Left colon (tissue), 2 donors: ENCODE measurements around the gene NEK1. TPM values are rescaled to one million over a fixed set of nuclear protein-coding genes. Genes with fewer than 3 reads are reported as not detected.
"Not testable (repeated sequence)": the region's sequence is repeated elsewhere in the genome, so short reads cannot be mapped to it uniquely, and the experiment has no call there.

Experiments used
- ATAC-seq: fragments of 200-7000 bp; cut with Tn5 transposase; one replicate; pipeline ENCODE4 v1.9.1; 2020; ENCODE audit warnings: mild to moderate bottlenecking, moderate library complexity
- DNase-seq, 2 donors: peaks; one replicate each; pipeline ENCODE4 v3.0.0-alpha.2; 2020
- intact Hi-C, 2 donors: fragments of 100-400 bp; cut with DNase I in 1 of 2; cut with micrococcal nuclease in 1 of 2; formaldehyde crosslinking; loops; one replicate each; pipeline versions ENCODE4 v1.11.2 to v1.14.0; 2022; cut with DNase I, micrococcal nuclease
- total RNA-seq, 2 donors: library from RNA; stranded (reverse); fragmentation: NEBNext Ultra II Directional; extraction: Animal tissue kit (Norgen Biotek cat#: 25700); gene quantifications; one replicate each; pipeline ENCODE4 v1.2.1, GENCODE V29; 2021
- donor health status: DM: no; HTN: no; CAD: no.
- donor health status: DM: yes; HTN: yes; CAD: no.

The NEK1 gene
- total RNA-seq, 2 donors from 2014 or later = 8.5 to 9.0 TPM

DNA sequence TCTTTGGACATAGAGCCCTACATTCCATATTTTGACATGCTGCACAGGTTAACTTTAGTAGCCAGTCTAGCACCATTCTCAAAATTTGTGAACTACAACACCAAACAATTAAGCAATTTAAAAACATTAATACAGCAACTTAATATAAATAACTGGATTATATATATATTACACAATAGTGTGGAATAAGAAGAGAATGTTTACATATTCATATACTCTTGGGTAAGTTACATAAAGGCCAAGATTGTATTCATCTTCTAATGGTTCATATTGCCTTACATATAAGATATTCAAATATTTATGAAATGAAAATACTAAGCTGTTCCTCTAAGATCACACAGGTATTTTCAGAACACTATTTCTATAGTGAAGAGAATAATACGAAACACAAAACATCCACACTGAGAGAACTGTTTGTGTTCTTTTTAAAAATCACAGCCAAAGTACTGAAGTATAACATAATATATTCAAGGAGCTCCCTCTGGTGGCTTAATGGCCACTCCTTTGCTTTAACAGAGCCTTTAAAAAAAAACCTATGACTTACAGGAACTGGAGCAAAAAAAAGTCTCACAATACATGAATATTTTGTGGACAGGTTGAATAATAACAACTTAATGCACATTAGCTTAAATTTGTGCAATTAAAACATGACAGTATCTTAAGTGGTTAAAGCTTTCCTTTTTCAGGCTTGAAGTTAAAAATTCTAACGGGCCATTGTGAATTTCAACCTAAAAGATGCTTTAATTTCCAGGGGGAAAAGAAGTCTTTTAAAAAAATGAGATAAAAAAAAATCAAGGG, 46.2 kb downstream of the NEK1 start:
- intact Hi-C loops = no loop called here
- DNase-seq = peak in 1 of 2 donors; percentile 35

DNA sequence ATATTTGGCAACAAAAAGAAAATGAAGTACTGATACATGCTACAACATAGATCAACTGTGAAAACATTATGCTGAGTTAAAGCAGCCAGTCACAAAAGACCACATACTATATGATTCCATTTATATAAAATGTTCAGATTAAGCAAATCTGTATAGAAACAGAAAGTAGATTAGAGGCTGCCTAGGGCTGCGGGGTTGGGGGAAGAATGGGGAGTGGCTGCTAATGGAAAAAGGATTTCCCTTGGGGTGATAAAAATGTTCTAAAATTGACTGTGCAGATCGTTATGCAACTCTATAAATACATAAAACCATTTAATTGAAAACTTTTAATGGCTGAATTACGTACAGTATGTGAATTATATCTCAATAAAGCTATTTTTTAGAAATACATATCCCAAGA, 46.8 kb downstream of the NEK1 start:
- intact Hi-C loops = no loop called here
- ATAC-seq (no peak), DNase-seq (no peak)

More for the DNA sequence above, 46.2 kb downstream of the NEK1 start:
- ATAC-seq = peak; percentile 69

DNA sequence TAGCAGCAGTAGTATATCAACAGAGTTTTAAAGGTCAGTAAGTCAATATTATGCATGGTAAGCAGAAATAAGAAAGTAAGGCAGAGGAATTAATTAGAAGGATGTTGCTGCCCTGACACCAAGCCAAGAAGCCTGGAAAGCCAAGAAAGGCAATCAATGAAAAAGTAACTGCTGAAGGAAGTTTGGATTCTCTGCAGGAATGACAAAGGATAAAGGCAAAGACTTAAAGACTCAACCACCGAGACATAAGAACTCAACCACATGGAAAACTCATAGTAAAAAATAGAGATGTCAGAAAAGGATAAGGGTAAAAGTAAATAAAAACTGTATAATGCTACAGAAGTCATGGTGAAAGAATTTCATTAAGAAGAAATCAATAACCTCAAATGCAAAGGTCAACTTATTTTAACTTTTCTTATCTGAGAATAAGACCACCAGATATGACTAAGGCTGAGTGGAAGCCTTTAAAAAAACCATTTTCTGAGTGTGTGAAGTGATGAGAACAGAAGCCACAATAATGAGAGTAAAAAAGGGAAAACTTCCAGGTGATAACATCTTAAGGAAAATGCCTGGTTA, 55.2 kb downstream of the NEK1 start:
- no peak for DNase-seq
- no peak for ATAC-seq
- intact Hi-C loops = no loop called here

DNA sequence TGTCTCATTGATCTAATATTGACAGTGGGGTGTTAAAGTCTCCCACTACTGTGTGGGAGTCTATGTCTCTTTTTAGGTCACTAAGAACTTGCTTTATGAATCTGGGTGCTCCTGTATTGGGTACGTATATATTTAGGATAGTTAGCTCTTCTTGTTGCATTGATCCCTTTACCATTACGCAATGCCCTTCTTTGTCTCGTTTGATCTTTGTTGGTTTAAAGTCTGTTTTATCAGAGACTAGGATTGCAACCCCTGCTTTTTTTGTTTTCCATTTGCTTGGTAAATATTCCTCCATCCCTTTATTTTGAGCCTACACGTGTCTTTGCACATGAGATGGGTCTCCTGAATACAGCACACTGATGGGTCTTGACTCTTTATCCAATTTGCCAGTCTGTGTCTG, 65.8 kb downstream of the NEK1 start:
- intact Hi-C loops, DNase-seq, ATAC-seq: not testable (repeated sequence)

DNA sequence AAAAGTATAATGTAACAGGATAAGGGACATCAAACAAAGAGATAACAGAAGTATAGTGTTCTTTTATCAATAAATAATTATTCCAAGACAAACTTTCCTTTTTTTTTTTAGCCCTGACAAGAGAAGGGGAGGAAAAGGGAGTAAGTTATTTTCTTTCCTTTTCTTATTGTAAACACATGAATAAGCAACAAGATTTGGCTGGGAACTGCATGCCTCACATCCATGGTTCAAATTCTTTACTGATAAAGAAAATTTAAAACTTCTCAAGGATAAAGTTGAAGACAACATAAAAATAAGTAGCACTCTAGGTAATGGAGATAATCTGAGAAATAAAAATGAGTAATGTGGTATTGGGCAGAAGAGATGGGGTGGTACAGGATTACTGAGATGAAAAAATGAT, 71.6 kb downstream of the NEK1 start:
- intact Hi-C loops = no loop called here
- DNase-seq (no peak), ATAC-seq (no peak)

DNA sequence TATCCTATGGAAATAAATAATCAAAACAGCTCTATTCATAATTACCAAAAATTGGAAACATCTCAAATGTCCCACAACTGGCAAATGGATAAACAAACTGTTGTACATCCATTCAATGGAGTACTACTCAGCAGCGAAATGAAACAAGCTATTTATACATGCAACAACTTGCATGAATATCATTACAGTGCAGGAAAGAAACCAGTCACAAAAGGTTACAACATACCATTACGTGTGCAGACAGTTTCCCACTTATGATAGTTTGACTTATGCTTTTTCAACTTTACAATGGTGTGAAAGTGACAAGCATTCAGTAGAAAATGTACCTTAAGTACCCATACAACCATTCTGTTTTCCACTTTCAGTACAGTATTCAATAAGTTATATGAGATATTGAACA, 82.3 kb downstream of the NEK1 start:
- intact Hi-C loops = no loop called here
- ATAC-seq (no peak), DNase-seq (no peak)

DNA sequence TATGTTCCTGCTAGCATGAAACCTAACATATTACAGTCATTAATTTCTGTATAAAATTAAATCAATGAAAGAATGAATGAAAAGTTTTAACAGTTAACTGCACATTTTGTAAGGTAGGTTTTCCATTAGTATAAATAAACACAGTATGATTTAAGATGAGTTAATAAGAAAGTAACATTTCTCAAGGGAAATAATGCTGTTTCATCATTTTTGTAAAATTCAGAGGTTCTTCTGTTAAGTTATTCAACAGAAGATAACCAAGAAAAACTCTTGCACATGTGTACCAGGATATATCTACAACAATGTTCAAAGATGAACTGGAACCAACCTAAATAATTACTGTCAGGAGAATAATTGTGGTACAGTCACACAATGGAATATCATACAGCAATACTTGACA, 88.6 kb downstream of the NEK1 start:
- ATAC-seq = no peak
- intact Hi-C loops = no loop called here
- no peak for DNase-seq

DNA sequence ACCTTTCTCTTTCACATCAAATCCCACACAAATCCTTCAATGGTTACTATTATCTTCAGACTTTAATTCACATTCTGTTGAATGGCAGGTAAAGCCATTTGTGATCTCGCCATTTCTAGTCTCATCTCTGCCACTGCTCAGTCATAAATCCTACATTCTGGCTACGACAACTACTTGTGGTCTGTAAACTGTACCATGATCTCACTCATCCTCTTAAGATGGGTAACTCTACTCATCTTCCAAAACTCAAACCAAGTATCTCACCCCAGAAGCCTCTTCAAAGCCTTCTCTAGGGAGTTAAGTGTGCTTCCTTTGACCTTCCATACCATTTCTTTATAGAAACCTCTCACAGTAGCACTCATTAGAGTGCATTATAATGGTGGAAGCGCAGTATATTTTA, 101.8 kb downstream of the NEK1 start:
- ATAC-seq (no peak), DNase-seq (no peak)
- intact Hi-C loops = no loop called here

DNA sequence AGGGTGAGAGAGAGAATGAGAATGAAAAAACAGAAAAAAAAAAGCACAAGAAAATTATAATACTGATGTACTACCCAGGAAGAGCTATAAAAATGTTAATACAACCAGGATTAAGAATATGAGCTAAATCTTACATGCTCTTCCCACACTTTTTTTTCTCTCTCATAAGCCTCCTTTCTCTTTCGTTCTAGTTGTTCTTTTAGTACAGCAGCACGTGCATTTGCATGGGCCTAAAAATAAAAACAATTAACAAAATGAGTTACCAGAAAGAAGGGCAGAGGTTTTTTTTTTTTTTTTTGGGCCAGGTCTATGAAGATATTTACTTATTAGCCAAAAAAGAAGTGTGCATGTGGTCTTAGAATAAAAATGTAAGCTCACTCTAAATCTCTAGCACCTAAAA, 105.5 kb downstream of the NEK1 start:
- ATAC-seq = no peak
- intact Hi-C loops = no loop called here
- DNase-seq = no peak

DNA sequence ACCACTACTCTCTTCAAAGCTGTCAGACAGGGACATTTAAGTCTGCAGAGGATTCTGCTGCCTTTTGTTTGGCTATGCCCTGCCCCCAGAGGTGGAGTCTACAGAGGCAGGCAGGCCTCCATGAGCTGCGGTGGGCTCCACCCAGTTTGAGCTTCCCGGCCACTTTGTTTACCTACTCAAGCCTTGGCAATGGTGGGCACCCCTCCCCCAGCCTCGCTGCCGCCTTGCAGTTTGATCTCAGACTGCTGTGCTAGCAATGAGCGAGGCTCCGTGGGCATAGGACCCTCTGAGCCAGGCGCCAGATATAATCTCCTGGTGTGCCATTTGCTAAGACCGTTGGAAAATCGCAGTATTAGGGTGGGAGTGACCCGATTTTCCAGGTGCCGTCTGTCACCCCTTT, 112.5 kb downstream of the NEK1 start:
- intact Hi-C loops, ATAC-seq, DNase-seq: not testable (repeated sequence)

DNA sequence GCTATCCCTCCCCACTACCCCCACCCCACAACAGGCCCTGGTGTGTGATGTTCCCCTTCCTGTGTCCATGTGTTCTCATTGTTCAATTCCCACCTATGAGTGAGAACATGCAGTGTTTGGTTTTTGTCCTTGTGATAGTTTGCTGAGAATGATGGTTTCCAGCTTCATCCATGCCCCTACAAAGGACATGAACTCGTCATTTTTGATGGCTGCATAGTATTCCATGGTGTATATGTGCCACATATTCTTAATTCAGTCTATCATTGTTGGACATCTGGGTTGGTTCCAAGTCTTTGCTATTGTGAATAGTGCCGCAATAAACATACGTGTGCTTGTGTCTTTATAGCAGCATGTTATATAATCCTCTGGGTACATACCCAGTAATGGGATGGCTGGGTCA, 118.1 kb downstream of the NEK1 start:
- intact Hi-C loops, DNase-seq: not testable (repeated sequence)

DNA sequence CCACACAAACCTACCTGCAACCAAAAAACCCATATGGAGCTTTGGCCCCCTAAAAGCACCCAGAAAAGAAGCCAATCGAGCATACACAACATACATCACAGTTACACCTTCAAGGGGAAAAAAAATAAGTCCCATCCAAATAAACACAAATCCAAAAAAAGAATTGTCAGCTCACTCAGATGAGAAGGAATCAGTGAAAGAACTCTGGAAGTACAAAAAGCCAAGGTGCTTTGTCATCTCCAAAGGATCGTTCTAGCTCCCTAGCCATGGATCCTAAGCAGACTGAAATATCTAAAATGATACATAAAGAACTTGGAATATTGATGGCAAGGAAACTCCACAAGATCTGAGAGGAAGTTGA, 119.2 kb downstream of the NEK1 start:
- intact Hi-C loops = no loop called here
- DNase-seq = no peak
- ATAC-seq = no peak

More for the DNA sequence above, 118.1 kb downstream of the NEK1 start:
- not testable (repeated sequence) for ATAC-seq

DNA sequence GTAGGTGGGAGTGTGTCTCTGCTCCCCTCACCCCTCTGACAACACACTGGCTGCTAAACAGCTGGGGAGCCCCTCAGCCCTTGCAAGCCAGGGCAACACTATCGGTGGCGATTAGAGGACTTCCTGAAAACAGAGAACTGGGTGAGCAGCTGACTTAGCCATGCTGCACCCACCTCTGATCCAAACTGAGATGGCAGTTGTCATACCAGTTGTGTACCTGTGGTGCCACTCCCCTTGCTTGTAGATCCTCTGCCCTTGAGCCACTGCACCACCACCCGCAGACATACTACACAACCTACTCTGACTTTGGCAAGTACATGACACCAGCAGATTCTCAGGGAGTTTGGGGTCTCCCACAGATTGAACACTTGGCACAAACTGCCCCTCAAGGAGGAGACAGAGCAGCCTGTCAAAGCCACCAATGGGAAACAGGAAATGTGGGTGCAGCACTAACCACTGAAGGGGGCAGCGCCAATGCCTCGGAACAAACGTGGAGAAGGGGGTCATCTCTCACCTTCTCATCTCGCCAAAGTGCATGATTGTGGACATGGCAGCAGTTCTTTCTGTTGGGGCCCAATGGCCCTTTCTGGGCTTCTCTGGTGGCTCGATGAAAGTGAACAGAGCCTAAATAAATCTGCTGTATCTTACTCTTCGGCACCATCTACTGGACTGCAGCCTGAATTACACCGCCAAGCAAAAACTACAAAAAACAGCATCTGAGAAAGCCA, 119.8 kb downstream of the NEK1 start:
- peak; percentile 60 for ATAC-seq
- intact Hi-C loops = no loop called here
- DNase-seq = peak in 1 of 2 donors; percentile 18

DNA sequence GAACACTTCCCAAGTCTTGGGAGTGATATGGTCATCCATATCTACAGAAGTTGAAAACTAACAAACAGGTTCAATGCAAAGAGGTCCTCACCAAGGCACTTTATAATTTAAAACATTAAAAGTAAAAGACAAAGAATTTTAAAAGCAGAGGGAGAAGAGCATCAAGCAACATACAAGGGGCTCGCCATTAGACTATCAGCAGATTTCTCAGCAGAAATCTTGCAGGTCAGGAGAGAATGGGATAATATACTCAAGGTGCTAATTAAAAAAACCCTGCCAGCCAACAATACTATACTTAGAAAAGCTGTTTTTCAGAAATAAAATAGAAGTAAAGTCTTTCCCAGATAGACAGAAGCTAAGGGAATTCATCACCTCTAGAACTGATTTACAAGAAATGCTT, 121.2 kb downstream of the NEK1 start:
- DNase-seq (no peak), ATAC-seq (no peak)
- intact Hi-C loops = no loop called here

DNA sequence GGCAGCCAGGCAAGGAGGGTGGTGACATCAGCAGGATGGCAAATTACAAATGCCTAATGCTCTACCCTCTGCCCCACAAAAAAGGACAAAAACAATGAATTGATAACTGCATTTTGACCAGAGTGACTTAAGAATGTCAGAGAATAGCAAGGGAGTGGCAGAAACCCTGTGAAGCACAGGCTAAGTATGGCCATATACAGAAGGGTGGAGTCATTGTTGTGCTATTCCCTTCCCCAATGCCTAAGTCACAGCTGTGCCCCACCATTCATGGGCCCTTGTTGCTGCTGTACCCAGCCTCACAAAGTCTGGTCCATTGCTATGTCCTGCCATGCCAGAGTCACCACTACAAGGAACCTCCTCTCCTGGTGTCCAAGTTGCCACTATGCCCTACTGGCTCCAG, 123.1 kb downstream of the NEK1 start:
- ATAC-seq = peak; percentile 60
- intact Hi-C loops = loop anchor here in 1 of 2 donors (5.0 to 10.0 kb wide), 2 partner anchors 465 to 562 kb away; no protein-coding TSS in a partner anchor

DNA sequence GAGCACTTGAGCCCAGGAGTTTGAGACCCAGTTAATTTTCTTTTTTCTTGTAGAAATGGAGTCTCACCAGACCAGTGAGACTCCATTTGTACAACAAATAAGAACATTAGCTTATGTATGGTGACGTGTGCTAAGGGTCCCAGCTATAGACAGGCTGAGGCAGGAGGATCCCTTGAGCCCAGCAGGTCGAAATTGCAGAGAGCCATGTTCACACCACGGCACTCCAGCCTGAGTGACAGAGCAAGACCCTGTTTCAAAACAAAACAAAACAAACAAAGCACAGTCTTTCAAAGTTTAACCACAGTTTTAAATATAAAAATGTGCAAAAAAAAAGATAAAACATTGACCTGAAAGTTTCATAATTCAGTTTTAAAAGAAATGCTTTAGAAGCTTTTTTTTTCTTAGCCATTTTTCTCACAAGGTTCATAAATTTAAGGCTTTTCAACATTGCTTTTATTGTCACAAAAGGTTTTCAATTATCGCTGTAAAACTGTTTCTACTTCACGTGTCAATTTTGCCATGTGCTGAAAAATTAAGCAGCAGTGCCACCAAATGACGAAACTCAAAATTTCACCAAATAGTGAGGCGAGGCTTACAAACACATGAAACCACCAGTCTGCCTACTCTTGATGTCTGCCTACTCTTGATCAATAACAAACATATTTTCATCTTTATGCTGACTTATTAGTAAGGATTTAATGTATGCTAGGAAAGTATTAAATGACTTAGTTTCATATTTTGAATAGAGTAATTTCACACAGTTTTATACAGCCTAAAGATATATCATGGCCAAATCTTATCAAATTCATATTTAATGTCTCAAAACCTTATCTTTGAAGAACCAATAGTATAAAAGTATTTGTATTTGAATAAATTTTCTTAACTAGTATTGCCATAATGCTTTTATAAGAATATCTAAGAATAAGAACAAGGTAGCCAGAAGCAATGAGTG, 126.3 kb downstream of the NEK1 start:
- DNase-seq (peak in 1 of 2 donors; percentile 14), ATAC-seq (peak; percentile 82)
- intact Hi-C loops = loop anchor here in 1 of 2 donors (5.0 to 10.0 kb wide), 2 partner anchors 461 to 559 kb away; no protein-coding TSS in a partner anchor

More for the DNA sequence above, 123.1 kb downstream of the NEK1 start:
- no peak for DNase-seq

DNA sequence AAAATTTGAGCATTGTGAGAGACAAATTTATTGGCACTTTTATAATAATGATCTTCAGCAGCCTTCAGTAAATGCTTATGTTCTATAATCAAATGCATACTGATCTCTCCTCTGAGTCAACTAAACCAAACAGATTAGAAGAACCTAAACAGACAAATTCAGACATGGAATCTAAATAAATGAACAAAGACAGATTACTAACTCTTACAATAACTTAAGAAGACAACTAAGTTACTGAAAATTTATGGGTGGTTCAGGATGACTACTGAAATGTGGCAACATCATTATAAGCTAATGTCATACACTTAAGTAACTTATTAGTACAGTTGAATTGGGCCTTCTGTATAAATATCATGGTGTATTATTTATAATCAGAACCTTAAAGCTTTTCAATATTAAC, 127.3 kb downstream of the NEK1 start:
- intact Hi-C loops = loop anchor here in 1 of 2 donors (5.0 to 10.0 kb wide), 2 partner anchors 460 to 558 kb away; no protein-coding TSS in a partner anchor
- ATAC-seq (no peak), DNase-seq (no peak)

DNA sequence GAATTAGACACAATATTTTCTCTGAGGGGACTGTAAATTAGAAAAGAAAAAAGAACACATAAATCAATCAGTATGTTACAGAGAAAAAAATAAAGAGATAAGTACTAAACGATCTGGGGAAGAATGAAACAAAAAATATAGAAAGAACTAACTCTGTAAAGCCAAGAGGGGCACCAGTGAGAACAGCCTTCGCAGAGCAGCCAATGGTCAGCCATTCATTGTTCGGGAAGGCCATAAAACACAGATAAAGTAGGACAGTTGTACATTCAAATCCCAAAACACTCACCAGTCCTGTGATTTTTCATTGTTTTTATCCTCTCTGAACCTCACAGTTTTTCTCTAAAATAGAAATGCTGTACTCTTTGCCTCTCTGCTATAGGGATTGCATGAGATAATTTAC, 127.9 kb downstream of the NEK1 start:
- DNase-seq (no peak), ATAC-seq (no peak)
- intact Hi-C loops = loop anchor here in 1 of 2 donors (10.0 kb wide), 1 partner anchor 460 kb away; no protein-coding TSS in a partner anchor

DNA sequence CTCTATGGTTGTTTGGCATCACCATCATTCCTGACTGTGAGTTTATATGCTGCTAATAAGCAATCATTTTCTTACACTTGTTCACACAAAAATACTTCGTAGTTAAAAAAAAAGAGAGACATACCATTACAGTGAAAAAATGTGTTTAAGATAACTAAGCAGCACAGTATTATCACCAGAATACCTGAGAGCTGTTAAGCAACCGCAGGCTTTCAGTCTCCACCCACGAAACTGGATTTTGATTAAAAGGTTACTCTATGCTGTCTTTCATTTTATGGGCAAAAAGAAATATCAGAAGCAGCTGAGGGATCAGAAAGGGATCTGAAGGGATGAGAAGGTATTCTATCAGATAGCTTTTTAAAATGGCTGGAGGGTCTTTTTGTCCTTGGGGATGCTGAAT, 148.3 kb downstream of the NEK1 start:
- no peak for ATAC-seq
- DNase-seq = no peak
- intact Hi-C loops = no loop called here
